Suppressor macrophage treated with lipopolysaccharide for 1 hour (primary cell): ENCODE data around the gene IL33.
A peak's percentile ranks its signal among the peaks of the same experiment; 100 is the strongest.
"Not testable (repeated sequence)": the region's sequence is repeated elsewhere in the genome, so short reads cannot be mapped to it uniquely, and the experiment has no call there.

Source experiments
- DNase-seq, 3 donors: peaks; one replicate each; pipeline ENCODE4 v3.0.0-alpha.2; 2020 to 2022

Gene IL33

GRCh38 chr9:6215562-6215961 lies at the start of gene IL33:
TSS of gene IL33 (plus strand) at chr9:6215807. CDS start at chr9:6241695, 25,888 bp downstream.
- DNase-seq = no peak

- no peak for DNase-seq
Measured at GRCh38 chr9:6171667-6172066, 43.9 kb upstream of the IL33 start.

GRCh38 chr9:6173914-6174313 lies 41.7 kb upstream of the IL33 start:
- DNase-seq = no peak

GRCh38 chr9:6182549-6183226 lies 32.9 kb upstream of the IL33 start:
- not testable (repeated sequence) for DNase-seq

- no peak for DNase-seq
Measured at GRCh38 chr9:6183227-6183551, 32.4 kb upstream of the IL33 start.

GRCh38 chr9:6183627-6184026 lies 32.0 kb upstream of the IL33 start:
- DNase-seq = no peak

GRCh38 chr9:6184749-6185645 lies 30.6 kb upstream of the IL33 start:
- no peak for DNase-seq

- no peak for DNase-seq
Measured at GRCh38 chr9:6186691-6187090, 28.9 kb upstream of the IL33 start.

GRCh38 chr9:6187272-6187671 lies 28.3 kb upstream of the IL33 start:
- DNase-seq = no peak

GRCh38 chr9:6188466-6188865 lies 27.1 kb upstream of the IL33 start:
- no peak for DNase-seq

- no peak for DNase-seq
Measured at GRCh38 chr9:6188906-6189305, 26.7 kb upstream of the IL33 start.

GRCh38 chr9:6194934-6195333 lies 20.7 kb upstream of the IL33 start:
- peak in 1 of 3 donors; percentile 6 for DNase-seq

GRCh38 chr9:6195714-6196360 lies 19.8 kb upstream of the IL33 start:
- DNase-seq = no peak

- no peak for DNase-seq
Measured at GRCh38 chr9:6197330-6197729, 18.3 kb upstream of the IL33 start.

GRCh38 chr9:6198251-6198650 lies 17.4 kb upstream of the IL33 start:
- no peak for DNase-seq

- DNase-seq = no peak
Measured at GRCh38 chr9:6199596-6199995, 16.0 kb upstream of the IL33 start.

- no peak for DNase-seq
Measured at GRCh38 chr9:6200761-6201160, 14.8 kb upstream of the IL33 start.

GRCh38 chr9:6209966-6210365 lies 5.6 kb upstream of the IL33 start:
- no peak for DNase-seq

GRCh38 chr9:6212722-6213375 lies 2.8 kb upstream of the IL33 start:
- DNase-seq = no peak

GRCh38 chr9:6214434-6214833 lies 1.2 kb upstream of the IL33 start:
- DNase-seq = no peak

GRCh38 chr9:6214903-6215302 lies 704 bp upstream of the IL33 start:
- DNase-seq = no peak

GRCh38 chr9:6216002-6216401 lies 395 bp downstream of the IL33 start:
- DNase-seq = no peak

- DNase-seq = no peak
Measured at GRCh38 chr9:6216951-6217350, 1.3 kb downstream of the IL33 start.
